HEK293 (cell line): ENCODE data around the gene ACBD3.

Source experiments
- CTCF ChIA-PET: fragments of 350-600 bp; formaldehyde crosslinking; extraction: SDS; loops from one replicate; lab custom pipeline; 2021; ENCODE audit warnings: antibody characterized with exemption; lab: Yijun Ruan, JAX
- POLR2A ChIA-PET: fragments of 300-600 bp; formaldehyde crosslinking; extraction: SDS; loops from one replicate; lab custom pipeline; 2020; ENCODE audit warnings: antibody characterized with exemption, inconsistent platforms; lab: Yijun Ruan, JAX
- H3K27ac ChIP-seq: fragments of 200-500 bp; sonication (Bioruptor generic); 2 replicates; pipeline ENCODE4 v1.5.1; 2014; ENCODE audit warnings: low read depth, low read length, control low read depth, inconsistent platforms; ENCODE audit errors: extremely low read depth
- H3K36me3 ChIP-seq, 2 experiments: fragments of 200-500 bp in 1 of 2; sonication (Bioruptor generic) in 1 of 2; 1 replicate in 1 of 2; 2 replicates in 1 of 2; pipeline ENCODE4 v1.5.1; 2014 to 2017; ENCODE audit warnings: inconsistent platforms in 2 of 2, low read length in 2 of 2; ENCODE audit not compliant: control insufficient read depth in 2 of 2, insufficient read depth in 1 of 2
- H3K4me1 ChIP-seq: fragments of 200-500 bp; sonication (Bioruptor generic); 2 replicates; pipeline ENCODE4 v1.5.1; 2014; ENCODE audit warnings: mild to moderate bottlenecking, low read length, inconsistent platforms; ENCODE audit not compliant: control insufficient read depth, insufficient read depth
- H3K4me3 ChIP-seq: 2 replicates; pipeline ENCODE4 v1.5.1; 2011; ENCODE audit warnings: low read depth, mild to moderate bottlenecking, control low read depth, low read length, moderate library complexity
- H3K9me3 ChIP-seq: fragments of 200-500 bp; sonication (Bioruptor generic); 2 replicates; pipeline ENCODE4 v1.5.1; 2014; ENCODE audit warnings: low read depth, low read length, inconsistent platforms; ENCODE audit not compliant: control insufficient read depth, insufficient read depth
- CTCF ChIP-seq: fragments of 450-650 bp; formaldehyde crosslinking; IDR thresholded peaks from 2 replicates; pipeline ENCODE4 v1.5.1; 2016; ENCODE audit warnings: missing biosample characterization, missing genetic modification characterization
- ELK4 ChIP-seq: IDR thresholded peaks from 2 replicates; pipeline ENCODE4 v1.6.1; 2011; ENCODE audit warnings: mild to moderate bottlenecking, low read depth, low read length, borderline replicate concordance
- GLIS1 ChIP-seq: fragments of 450-650 bp; formaldehyde crosslinking; IDR thresholded peaks from 2 replicates; pipeline ENCODE4 v1.5.1; 2016; ENCODE audit warnings: missing biosample characterization, missing genetic modification characterization
- SALL2 ChIP-seq: fragments of 450-650 bp; formaldehyde crosslinking; IDR thresholded peaks from 2 replicates; pipeline ENCODE4 v1.5.0; 2017; ENCODE audit warnings: missing biosample characterization, mild to moderate bottlenecking, missing genetic modification characterization, borderline replicate concordance
- SCRT1 ChIP-seq: fragments of 450-650 bp; formaldehyde crosslinking; IDR thresholded peaks from 2 replicates; pipeline ENCODE4 v1.5.1; 2016; ENCODE audit warnings: missing biosample characterization, missing genetic modification characterization, borderline replicate concordance
- SETDB1 ChIP-seq: IDR thresholded peaks from one replicate; pipeline ENCODE4 v1.6.1; 2017; ENCODE audit warnings: mild to moderate bottlenecking, low read length, moderate library complexity, mixed read lengths; ENCODE audit not compliant: insufficient read length
- ZBTB8A ChIP-seq: fragments of 450-650 bp; formaldehyde crosslinking; IDR thresholded peaks from 2 replicates; pipeline ENCODE4 v1.5.1; 2016; ENCODE audit warnings: missing biosample characterization, missing genetic modification characterization
- ZFHX2 ChIP-seq: fragments of 450-650 bp; formaldehyde crosslinking; conservative IDR thresholded peaks from 2 replicates; pipeline ENCODE4 v1.5.1; 2016; ENCODE audit warnings: missing biosample characterization, missing genetic modification characterization
- ZNF112 ChIP-seq: fragments of 450-650 bp; formaldehyde crosslinking; IDR thresholded peaks from 2 replicates; pipeline ENCODE4 v1.5.0; 2017; ENCODE audit warnings: missing biosample characterization, missing genetic modification characterization
- ZNF266 ChIP-seq: fragments of 450-650 bp; formaldehyde crosslinking; IDR thresholded peaks from 2 replicates; pipeline ENCODE4 v1.5.1; 2016; ENCODE audit warnings: missing biosample characterization, missing genetic modification characterization, low read depth
- ZNF302 ChIP-seq: fragments of 450-650 bp; formaldehyde crosslinking; IDR thresholded peaks from 2 replicates; pipeline ENCODE4 v1.5.1; 2016; ENCODE audit warnings: missing biosample characterization, missing genetic modification characterization, low read depth
- ZNF416 ChIP-seq: fragments of 450-650 bp; formaldehyde crosslinking; IDR thresholded peaks from 2 replicates; pipeline ENCODE4 v1.5.1; 2016; ENCODE audit warnings: missing biosample characterization, missing genetic modification characterization
- ZNF426 ChIP-seq: fragments of 450-650 bp; formaldehyde crosslinking; IDR thresholded peaks from 2 replicates; pipeline ENCODE4 v1.5.1; 2017; ENCODE audit warnings: missing biosample characterization, missing genetic modification characterization, mild to moderate bottlenecking, inconsistent platforms, moderate library complexity
- ZNF449 ChIP-seq: fragments of 450-650 bp; formaldehyde crosslinking; IDR thresholded peaks from 2 replicates; pipeline ENCODE4 v1.5.1; 2017; ENCODE audit warnings: missing biosample characterization, mild to moderate bottlenecking, missing genetic modification characterization, moderate library complexity
- ZNF518A ChIP-seq: fragments of 450-650 bp; formaldehyde crosslinking; conservative IDR thresholded peaks from 2 replicates; pipeline ENCODE4 v1.5.1; 2016; ENCODE audit warnings: low read depth, missing biosample characterization, missing genetic modification characterization
- ZNF558 ChIP-seq: fragments of 450-650 bp; formaldehyde crosslinking; IDR thresholded peaks from 2 replicates; pipeline ENCODE4 v1.5.1; 2016; ENCODE audit warnings: missing biosample characterization, missing genetic modification characterization
- ZNF600 ChIP-seq: fragments of 450-650 bp; formaldehyde crosslinking; IDR thresholded peaks from 2 replicates; pipeline ENCODE4 v1.5.1; 2016; ENCODE audit warnings: missing biosample characterization, missing genetic modification characterization

Gene ACBD3

GRCh38 chr1:226158983-226159382, 27.6 kb downstream of the ACBD3 start (continued):
- TF ChIP-seq CTCF (tag by site-specific recombination) (no peak), ZNF426 (tag by site-specific recombination) (no peak), ZNF558 (tag by site-specific recombination) (no peak), SETDB1 (no peak), SCRT1 (tag by site-specific recombination) (peak; percentile 63; the same call in 1 of the 2 replicates)

- H3K4me3 ChIP-seq, result no peak overlapping the region
- TF ChIP-seq SALL2 (no peak), ZNF112 (tag by site-specific recombination) (no peak), ZNF416 (tag by site-specific recombination) (no peak), ZNF600 (tag by site-specific recombination) (peak; percentile 84; the same call in 1 of the 2 replicates)
- TF ChIP-seq, all 188 proteins: peak for 1
- POLR2A ChIA-PET, result no interaction called here
- Histone ChIP-seq H3K4me1 (no peaks in the 10 kb centered on the region), H3K36me3 (peaks cover 83 to 86% of the 10 kb centered on the region in 2 experiments), H3K9me3 (no peaks in the 10 kb centered on the region), H3K27ac (no peak overlapping the region)
- CTCF ChIA-PET, result no interaction called here
These were observed 28.1 kb downstream of the ACBD3 start for GRCh38 chr1:226158457-226158856.

GRCh38 chr1:226157761-226158316, 28.7 kb downstream of the ACBD3 start:
- H3K36me3 ChIP-seq, result peaks cover 83 to 86% of the 10 kb centered on the region in 2 experiments
- H3K4me1 ChIP-seq, result no peaks in the 10 kb centered on the region
- H3K4me3 ChIP-seq, result no peak overlapping the region
- no peak for TF ChIP-seq ZNF449 (tag by site-specific recombination)
- no peak for TF ChIP-seq ELK4
- TF ChIP-seq ZFHX2 (tag by site-specific recombination), result no peak
- TF ChIP-seq ZNF302 (tag by site-specific recombination), result no peak
- TF ChIP-seq ZNF518A, result no peak
- TF ChIP-seq ZBTB8A, result no peak
- TF ChIP-seq ZNF266, result no peak
- TF ChIP-seq SETDB1, result no peak
- no peak for TF ChIP-seq GLIS1 (tag by site-specific recombination)
- no peak overlapping the region for H3K27ac ChIP-seq
- no peaks in the 10 kb centered on the region for H3K9me3 ChIP-seq
- CTCF ChIA-PET, result interaction anchor here (1.8 kb wide), 1 partner anchor 32 kb away, joined by 11 read pairs; no protein-coding TSS in a partner anchor
- POLR2A ChIA-PET, result interaction anchor here (0.7 kb wide), 1 partner anchor 715 kb away, joined by 3 read pairs; no protein-coding TSS in a partner anchor
